T-helper 1 cell treated with Interleukin-12 subunit alpha and Interleukin-12 subunit beta and Interleukin-4 antibody, amounts not matched to agents 30 μg/mL and 1 μg/mL, for 36 hours (primary cell): ENCODE data around the gene ERCC6L.

Source experiments
- H3K27ac Mint-ChIP-seq: one replicate; pipeline ENCODE4 v1.8.0; 2021; ENCODE audit warnings: mild to moderate bottlenecking, mixed read lengths
- H3K27me3 Mint-ChIP-seq: one replicate; pipeline ENCODE4 v1.8.0; 2021; ENCODE audit warnings: low read depth, mixed read lengths
- H3K36me3 Mint-ChIP-seq: one replicate; pipeline ENCODE4 v1.8.0; 2021; ENCODE audit warnings: low read depth, mixed read lengths
- H3K4me1 Mint-ChIP-seq: one replicate; pipeline ENCODE4 v1.8.0; 2021; ENCODE audit warnings: low read depth, mixed read lengths
- H3K4me3 Mint-ChIP-seq: one replicate; pipeline ENCODE4 v1.8.0; 2021; ENCODE audit warnings: mild to moderate bottlenecking, moderate library complexity, mixed read lengths
- H3K9me3 Mint-ChIP-seq: one replicate; pipeline ENCODE4 v1.8.0; 2021; ENCODE audit warnings: mixed read lengths

The ERCC6L gene

DNA sequence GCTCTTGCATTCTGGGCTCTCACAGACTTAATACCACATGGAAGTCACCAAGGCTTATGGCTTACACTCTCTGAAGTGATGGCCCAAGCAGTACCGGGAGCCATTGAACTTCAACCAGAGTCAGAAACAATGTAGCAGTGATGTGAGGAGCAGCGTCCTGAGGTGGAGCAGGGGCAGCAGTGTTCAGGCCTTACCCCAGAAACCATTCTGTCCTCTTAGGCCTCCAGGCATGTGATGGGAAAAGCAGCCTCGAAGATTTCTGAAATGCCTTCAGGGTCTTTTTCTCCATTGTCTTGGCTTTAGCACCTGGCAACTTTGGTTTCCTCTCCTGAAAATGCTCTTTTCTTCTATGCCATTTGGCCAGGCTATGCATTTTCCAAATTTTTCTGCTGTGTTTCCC, 80.1 kb downstream of the ERCC6L start:
- no peak overlapping the region for H3K4me3 Mint-ChIP-seq

More for the DNA sequence above, 80.1 kb downstream of the ERCC6L start:
- no peaks in the 10 kb centered on the region for H3K9me3 Mint-ChIP-seq
- no peaks in the 10 kb centered on the region for H3K4me1 Mint-ChIP-seq
- no peak overlapping the region for H3K27ac Mint-ChIP-seq
- peaks cover 6% of the 10 kb centered on the region for H3K27me3 Mint-ChIP-seq
- H3K36me3 Mint-ChIP-seq, result no peaks in the 10 kb centered on the region
